Uterus (tissue), 2 donors: ENCODE data around the gene TMEM120B.

Source experiments
- POLR2A ChIP-seq, 2 donors: fragments of 450-650 bp; IDR thresholded peaks; one replicate each; pipeline ENCODE4 v1.6.1; 2016; ENCODE audit warnings: antibody characterized with exemption in 2 of 2, mild to moderate bottlenecking in 1 of 2, moderate library complexity in 1 of 2
- TF ChIP-seq, protein P1 (sequence below), 4 experiments: fragments of 200-600 bp in 2 of 4; fragments of 450-650 bp in 2 of 4; sonication (generic) in 2 of 4; IDR thresholded peaks; one replicate each; pipeline ENCODE4 v1.5.1; 2016 to 2019; ENCODE audit warnings: antibody characterized with exemption in 4 of 4, mild to moderate bottlenecking in 2 of 4, moderate library complexity in 1 of 4

DNA sequence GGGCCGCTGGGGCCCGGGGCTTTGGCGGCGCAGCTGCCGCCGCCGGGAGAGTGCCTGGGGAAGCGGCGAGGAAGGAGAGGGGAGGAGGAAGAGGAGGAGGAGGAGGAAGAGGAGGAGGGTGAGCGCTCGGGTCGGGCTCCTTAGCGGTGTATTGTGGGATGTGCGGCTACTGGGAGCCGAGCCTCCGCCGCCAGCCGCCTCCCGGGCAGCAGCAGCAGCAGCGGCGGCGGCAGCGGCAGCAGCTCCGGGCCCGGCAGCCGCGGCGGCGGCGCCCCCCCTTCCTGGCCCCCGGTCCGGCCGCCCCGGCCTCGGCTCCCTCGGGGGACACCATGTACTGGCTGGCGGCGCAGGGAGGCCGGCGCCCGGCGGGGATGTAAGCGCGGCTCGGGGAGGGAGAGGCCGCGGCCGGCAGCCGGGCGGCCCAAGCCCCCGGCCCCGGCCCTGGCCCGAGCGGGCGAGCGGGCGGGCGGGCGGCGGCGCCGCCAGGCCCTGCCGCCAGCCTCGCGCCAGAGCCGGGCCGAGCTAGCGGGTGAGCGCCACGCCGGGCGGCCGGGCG lies 91.4 kb downstream of the TMEM120B start, which contains the start of gene SETD1B:
- TF ChIP-seq, protein P1, sequence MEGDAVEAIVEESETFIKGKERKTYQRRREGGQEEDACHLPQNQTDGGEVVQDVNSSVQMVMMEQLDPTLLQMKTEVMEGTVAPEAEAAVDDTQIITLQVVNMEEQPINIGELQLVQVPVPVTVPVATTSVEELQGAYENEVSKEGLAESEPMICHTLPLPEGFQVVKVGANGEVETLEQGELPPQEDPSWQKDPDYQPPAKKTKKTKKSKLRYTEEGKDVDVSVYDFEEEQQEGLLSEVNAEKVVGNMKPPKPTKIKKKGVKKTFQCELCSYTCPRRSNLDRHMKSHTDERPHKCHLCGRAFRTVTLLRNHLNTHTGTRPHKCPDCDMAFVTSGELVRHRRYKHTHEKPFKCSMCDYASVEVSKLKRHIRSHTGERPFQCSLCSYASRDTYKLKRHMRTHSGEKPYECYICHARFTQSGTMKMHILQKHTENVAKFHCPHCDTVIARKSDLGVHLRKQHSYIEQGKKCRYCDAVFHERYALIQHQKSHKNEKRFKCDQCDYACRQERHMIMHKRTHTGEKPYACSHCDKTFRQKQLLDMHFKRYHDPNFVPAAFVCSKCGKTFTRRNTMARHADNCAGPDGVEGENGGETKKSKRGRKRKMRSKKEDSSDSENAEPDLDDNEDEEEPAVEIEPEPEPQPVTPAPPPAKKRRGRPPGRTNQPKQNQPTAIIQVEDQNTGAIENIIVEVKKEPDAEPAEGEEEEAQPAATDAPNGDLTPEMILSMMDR (IDR thresholded peaks at IDR 0.05), result no peak
- TF ChIP-seq POLR2A (IDR thresholded peaks at IDR 0.05), result peak; percentile 8 to 36
